SU-DHL-6 (cell line): ENCODE results near the gene CNEP1R1.

Source experiments
- H2AFZ ChIP-seq: fragments of 200-600 bp; sonication (generic); 2 replicates; pipeline ENCODE4 v1.6.1; 2014; ENCODE audit warnings: low read depth, mild to moderate bottlenecking, moderate library complexity, mixed read lengths, antibody characterized with exemption, low read length; ENCODE audit not compliant: severe bottlenecking
- H3F3A ChIP-seq: fragments of 200-600 bp; shearing (Covaris generic); 2 replicates; pipeline ENCODE4 v1.6.0; 2016; ENCODE audit warnings: antibody characterized with exemption, mild to moderate bottlenecking; ENCODE audit not compliant: insufficient read depth
- H3K27ac ChIP-seq: fragments of 200-600 bp; sonication (generic); 2 replicates; pipeline ENCODE4 v1.5.1; 2016; ENCODE audit warnings: low read depth, mild to moderate bottlenecking, low read length, moderate library complexity, mixed read lengths
- H3K27me3 ChIP-seq: fragments of 200-600 bp; sonication (generic), shearing (Covaris generic); 2 replicates; pipeline ENCODE4 v1.6.0; 2014; ENCODE audit warnings: mild to moderate bottlenecking, low read length
- H3K36me3 ChIP-seq: fragments of 200-600 bp; sonication (generic); 2 replicates; pipeline ENCODE4 v1.6.1; 2014; ENCODE audit warnings: mild to moderate bottlenecking, low read length, mixed read lengths
- H3K4me2 ChIP-seq: fragments of 300-600, 200-600 bp; shearing (Covaris generic), sonication (generic); 2 replicates; pipeline ENCODE4 v1.6.0; 2014; ENCODE audit warnings: low read length, low read depth, mild to moderate bottlenecking; ENCODE audit not compliant: poor library complexity, severe bottlenecking
- H3K4me3 ChIP-seq: fragments of 200-600 bp; sonication (generic); 2 replicates; pipeline ENCODE4 v1.5.1; 2014; ENCODE audit warnings: antibody characterized with exemption, low read length, mild to moderate bottlenecking, mixed read lengths; ENCODE audit not compliant: insufficient read depth, poor library complexity, severe bottlenecking
- H3K79me2 ChIP-seq: fragments of 200-600 bp; sonication (generic); 2 replicates; pipeline ENCODE4 v1.6.1; 2014; ENCODE audit warnings: mild to moderate bottlenecking, low read length, moderate library complexity; ENCODE audit not compliant: insufficient read depth
- H3K9ac ChIP-seq: fragments of 200-600 bp; sonication (generic); 2 replicates; pipeline ENCODE4 v1.7.0; 2014; ENCODE audit warnings: mild to moderate bottlenecking, low read length
- H3K9me2 ChIP-seq: fragments of 200-600 bp; sonication (generic); replicated peaks from 2 replicates; pipeline ENCODE4 v1.6.1; 2014; ENCODE audit warnings: low read length; ENCODE audit not compliant: insufficient read depth
- H3K9me3 ChIP-seq: fragments of 200-600 bp; sonication (generic); 2 replicates; pipeline ENCODE4 v1.6.1; 2014; ENCODE audit warnings: low read length, mixed read lengths; ENCODE audit not compliant: insufficient read depth
- H4K20me1 ChIP-seq: fragments of 200-600 bp; sonication (generic); 2 replicates; pipeline ENCODE4 v1.6.1; 2014; ENCODE audit warnings: low read depth, mild to moderate bottlenecking, antibody characterized with exemption, low read length, moderate library complexity, mixed read lengths
- EZH2phosphoT487 ChIP-seq: fragments of 200-600 bp; sonication (generic), shearing (Covaris generic); conservative IDR thresholded peaks from 2 replicates; pipeline ENCODE4 v1.6.1; 2018; ENCODE audit warnings: mild to moderate bottlenecking, antibody characterized with exemption, low read length, moderate library complexity, mixed read lengths
- TF ChIP-seq, protein P1 (sequence below): fragments of 200-600 bp; sonication (generic); IDR thresholded peaks from one replicate; pipeline ENCODE4 v1.5.1; 2017; ENCODE audit warnings: antibody characterized with exemption, mild to moderate bottlenecking, low read length, moderate library complexity; ENCODE audit not compliant: insufficient read depth, poor library complexity, severe bottlenecking

The CNEP1R1 gene

DNA sequence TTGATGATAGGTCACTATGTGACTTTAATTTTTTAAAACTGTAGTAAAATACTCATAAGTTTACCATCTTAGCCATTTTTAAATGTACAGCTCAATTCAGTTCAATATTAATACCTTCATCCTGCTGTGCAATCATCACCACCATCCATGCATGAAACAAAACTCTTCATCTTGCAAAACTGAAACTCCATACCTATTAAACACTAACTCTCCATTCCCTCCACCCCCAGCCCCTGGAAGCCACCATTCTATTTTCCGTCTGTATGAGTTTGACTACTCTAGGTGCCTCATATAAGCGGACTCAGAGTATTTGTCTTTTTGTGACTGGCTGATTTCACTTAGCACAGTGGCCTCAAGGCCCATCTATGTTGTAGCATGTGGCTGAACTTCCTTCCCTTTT is 9.4 kb upstream of the CNEP1R1 start:
- Histone ChIP-seq H3K9ac (no peak overlapping the region), H3K4me3 (no peak overlapping the region), H3K4me2 (no peak overlapping the region), H4K20me1 (no peaks in the 10 kb centered on the region), H2AFZ (no peak overlapping the region), H3K27me3 (no peaks in the 10 kb centered on the region), H3F3A (no peaks in the 10 kb centered on the region), H3K9me2 (no peaks in the 10 kb centered on the region), H3K9me3 (no peaks in the 10 kb centered on the region), H3K36me3 (no peaks in the 10 kb centered on the region), H3K79me2 (no peaks in the 10 kb centered on the region), H3K27ac (no peak overlapping the region)
- TF ChIP-seq, protein P1, sequence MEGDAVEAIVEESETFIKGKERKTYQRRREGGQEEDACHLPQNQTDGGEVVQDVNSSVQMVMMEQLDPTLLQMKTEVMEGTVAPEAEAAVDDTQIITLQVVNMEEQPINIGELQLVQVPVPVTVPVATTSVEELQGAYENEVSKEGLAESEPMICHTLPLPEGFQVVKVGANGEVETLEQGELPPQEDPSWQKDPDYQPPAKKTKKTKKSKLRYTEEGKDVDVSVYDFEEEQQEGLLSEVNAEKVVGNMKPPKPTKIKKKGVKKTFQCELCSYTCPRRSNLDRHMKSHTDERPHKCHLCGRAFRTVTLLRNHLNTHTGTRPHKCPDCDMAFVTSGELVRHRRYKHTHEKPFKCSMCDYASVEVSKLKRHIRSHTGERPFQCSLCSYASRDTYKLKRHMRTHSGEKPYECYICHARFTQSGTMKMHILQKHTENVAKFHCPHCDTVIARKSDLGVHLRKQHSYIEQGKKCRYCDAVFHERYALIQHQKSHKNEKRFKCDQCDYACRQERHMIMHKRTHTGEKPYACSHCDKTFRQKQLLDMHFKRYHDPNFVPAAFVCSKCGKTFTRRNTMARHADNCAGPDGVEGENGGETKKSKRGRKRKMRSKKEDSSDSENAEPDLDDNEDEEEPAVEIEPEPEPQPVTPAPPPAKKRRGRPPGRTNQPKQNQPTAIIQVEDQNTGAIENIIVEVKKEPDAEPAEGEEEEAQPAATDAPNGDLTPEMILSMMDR: no peak
- no peak for TF ChIP-seq EZH2phosphoT487

DNA sequence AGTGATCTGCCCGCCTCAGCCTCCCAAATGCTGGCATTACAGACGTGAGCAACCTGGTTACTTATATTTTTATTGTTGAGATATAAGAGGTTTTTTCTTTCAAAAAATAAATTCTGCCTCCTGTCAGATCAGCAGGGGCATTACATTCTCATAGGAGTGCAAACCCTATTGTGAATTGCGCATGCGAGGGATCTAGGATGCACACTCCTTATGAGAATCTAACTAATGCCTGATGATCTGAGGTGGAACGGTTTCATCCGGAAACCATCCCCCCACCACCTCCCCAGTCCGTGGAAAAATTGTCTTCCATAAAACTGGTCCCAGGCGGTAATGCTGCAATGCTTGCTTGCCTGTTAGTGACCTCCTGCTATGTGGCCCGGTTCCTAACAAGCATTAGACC is 7.5 kb upstream of the CNEP1R1 start:
- TF ChIP-seq, protein P1: no peak
- TF ChIP-seq EZH2phosphoT487: no peak
- H3K79me2 ChIP-seq: no peaks in the 10 kb centered on the region
- H3K9me2 ChIP-seq: no peaks in the 10 kb centered on the region

DNA sequence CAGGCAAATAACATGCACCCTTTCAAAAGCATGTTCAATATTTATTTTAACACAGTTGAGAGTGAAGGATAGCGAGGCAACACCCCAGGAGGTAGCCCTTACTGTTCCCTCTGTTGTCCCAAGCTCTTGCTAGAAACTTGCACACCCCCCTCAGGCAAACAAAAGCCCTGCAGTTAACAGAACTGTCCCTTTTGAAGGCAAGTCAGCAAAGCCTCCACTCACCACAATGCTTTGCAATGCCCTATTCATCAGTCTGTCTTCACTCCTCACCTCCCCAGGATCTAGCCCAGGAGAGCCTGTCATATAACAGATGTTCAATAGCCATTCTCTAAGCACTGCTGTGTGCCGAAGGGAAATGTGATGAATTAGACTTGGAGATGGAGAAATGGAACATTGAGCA is 3.5 kb upstream of the CNEP1R1 start:
- H4K20me1 ChIP-seq: no peaks in the 10 kb centered on the region
- H3K4me3 ChIP-seq: no peak overlapping the region
- no peak overlapping the region for H3K4me2 ChIP-seq
- no peak overlapping the region for H3K9ac ChIP-seq
- H3K9me2 ChIP-seq: no peaks in the 10 kb centered on the region
- H2AFZ ChIP-seq: no peak overlapping the region
- H3K36me3 ChIP-seq: no peaks in the 10 kb centered on the region
- TF ChIP-seq EZH2phosphoT487: no peak
- TF ChIP-seq, protein P1: no peak
- H3F3A ChIP-seq: no peaks in the 10 kb centered on the region
- H3K27ac ChIP-seq: no peak overlapping the region
- no peaks in the 10 kb centered on the region for H3K27me3 ChIP-seq
- H3K79me2 ChIP-seq: peaks cover 15% of the 10 kb centered on the region
- H3K9me3 ChIP-seq: no peaks in the 10 kb centered on the region

More for the DNA sequence above, 7.5 kb upstream of the CNEP1R1 start:
- Histone ChIP-seq H3F3A (no peaks in the 10 kb centered on the region), H3K9me3 (no peaks in the 10 kb centered on the region), H3K27ac (no peak overlapping the region), H3K9ac (no peak overlapping the region), H3K4me2 (no peak overlapping the region), H3K36me3 (no peaks in the 10 kb centered on the region), H4K20me1 (no peaks in the 10 kb centered on the region), H2AFZ (no peak overlapping the region), H3K27me3 (no peaks in the 10 kb centered on the region), H3K4me3 (no peak overlapping the region)
